Measurements from ENCODE around the gene GLI2. TPM values are rescaled to one million over a fixed set of nuclear protein-coding genes. Genes with fewer than 3 reads are reported as not detected.

The GLI2 gene
- total RNA-seq, 1 donor from 2014 or later = 4.8 TPM

- no peaks in the 10 kb centered on the region for H3K36me3 ChIP-seq (ENCODE audit: control insufficient read depth, insufficient read depth, low read length)
- DNase-seq (ENCODE audit: low read depth) = no peak
- H3K4me3 ChIP-seq (ENCODE audit: low read depth, low read length) = no peak overlapping the region
- TF ChIP-seq CTCF (IDR thresholded peaks at IDR 0.05; ENCODE audit: insufficient read depth, low read length, poor library complexity, severe bottlenecking) = no peak
- no peaks in the 10 kb centered on the region for H3K27me3 ChIP-seq (ENCODE audit: control insufficient read depth, insufficient read depth, low read length)
These were observed 34.6 kb upstream of the GLI2 start for GRCh38 chr2:120701096-120701495.

- no peak for DNase-seq (ENCODE audit: low read depth)
- H3K36me3 ChIP-seq (ENCODE audit: control insufficient read depth, insufficient read depth, low read length) = no peaks in the 10 kb centered on the region
- H3K4me3 ChIP-seq (ENCODE audit: low read depth, low read length) = no peak overlapping the region
- TF ChIP-seq CTCF (IDR thresholded peaks at IDR 0.05; ENCODE audit: insufficient read depth, low read length, poor library complexity, severe bottlenecking) = no peak
- H3K27me3 ChIP-seq (ENCODE audit: control insufficient read depth, insufficient read depth, low read length) = no peaks in the 10 kb centered on the region
These were observed 34.2 kb upstream of the GLI2 start for GRCh38 chr2:120701499-120701898.

- no peak for TF ChIP-seq CTCF (IDR thresholded peaks at IDR 0.05; ENCODE audit: insufficient read depth, low read length, poor library complexity, severe bottlenecking)
- DNase-seq (ENCODE audit: low read depth) = no peak
These were observed 33.6 kb upstream of the GLI2 start for GRCh38 chr2:120702061-120702460.

GRCh38 chr2:120702801-120703200 is 32.9 kb upstream of the GLI2 start:
- no peak for DNase-seq (ENCODE audit: low read depth)
- H3K27me3 ChIP-seq (ENCODE audit: control insufficient read depth, insufficient read depth, low read length) = no peaks in the 10 kb centered on the region
- no peak for TF ChIP-seq CTCF (IDR thresholded peaks at IDR 0.05; ENCODE audit: insufficient read depth, low read length, poor library complexity, severe bottlenecking)
- no peaks in the 10 kb centered on the region for H3K36me3 ChIP-seq (ENCODE audit: control insufficient read depth, insufficient read depth, low read length)
- no peak overlapping the region for H3K4me3 ChIP-seq (ENCODE audit: low read depth, low read length)

More at GRCh38 chr2:120702061-120702460, 33.6 kb upstream of the GLI2 start:
- Histone ChIP-seq H3K27me3 (ENCODE audit: control insufficient read depth, insufficient read depth, low read length) (no peaks in the 10 kb centered on the region), H3K4me3 (ENCODE audit: low read depth, low read length) (no peak overlapping the region), H3K36me3 (ENCODE audit: control insufficient read depth, insufficient read depth, low read length) (no peaks in the 10 kb centered on the region)

- no peak for TF ChIP-seq CTCF (IDR thresholded peaks at IDR 0.05; ENCODE audit: insufficient read depth, low read length, poor library complexity, severe bottlenecking)
- DNase-seq (ENCODE audit: low read depth) = no peak
These were observed 32.2 kb upstream of the GLI2 start for GRCh38 chr2:120703330-120703994.

GRCh38 chr2:120704696-120705095 is 31.0 kb upstream of the GLI2 start:
- no peaks in the 10 kb centered on the region for H3K36me3 ChIP-seq (ENCODE audit: control insufficient read depth, insufficient read depth, low read length)
- H3K27me3 ChIP-seq (ENCODE audit: control insufficient read depth, insufficient read depth, low read length) = no peaks in the 10 kb centered on the region
- H3K4me3 ChIP-seq (ENCODE audit: low read depth, low read length) = no peak overlapping the region
- DNase-seq (ENCODE audit: low read depth) = no peak
- TF ChIP-seq CTCF (IDR thresholded peaks at IDR 0.05; ENCODE audit: insufficient read depth, low read length, poor library complexity, severe bottlenecking) = no peak

More at GRCh38 chr2:120703330-120703994, 32.2 kb upstream of the GLI2 start:
- Histone ChIP-seq H3K4me3 (ENCODE audit: low read depth, low read length) (no peak overlapping the region), H3K27me3 (ENCODE audit: control insufficient read depth, insufficient read depth, low read length) (no peaks in the 10 kb centered on the region), H3K36me3 (ENCODE audit: control insufficient read depth, insufficient read depth, low read length) (no peaks in the 10 kb centered on the region)
